GM12873 (cell line): Measurements from ENCODE around the gene PLXNA4.

Experiments used
- TF ChIP-seq, protein P1 (sequence below): IDR thresholded peaks from 2 replicates; pipeline ENCODE4 v1.5.1; 2012; ENCODE audit warnings: low read depth, mild to moderate bottlenecking, moderate library complexity, low read length, control low read depth; ENCODE audit not compliant: insufficient read depth; ENCODE audit errors: missing control alignments

PLXNA4 gene

DNA sequence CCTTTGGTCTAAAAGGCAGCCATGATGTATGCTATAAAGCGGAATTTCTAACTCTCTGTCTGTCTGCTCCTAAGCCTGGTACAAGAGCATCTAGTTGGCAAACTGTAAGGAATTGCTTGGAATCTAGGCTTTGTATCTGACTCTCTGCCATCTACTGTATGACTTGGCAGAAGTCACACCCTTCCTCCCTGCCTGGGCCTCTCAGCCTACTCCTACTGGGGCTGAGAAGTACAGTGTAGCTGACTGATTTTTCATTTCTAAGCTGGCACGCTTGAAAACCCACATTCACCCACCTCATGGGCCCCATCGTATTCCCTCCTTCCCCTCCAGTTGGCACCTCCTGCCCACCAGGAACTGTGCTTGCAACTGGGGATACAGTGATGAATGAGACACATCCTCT, 435.2 kb downstream of the PLXNA4 start:
- TF ChIP-seq, protein P1, sequence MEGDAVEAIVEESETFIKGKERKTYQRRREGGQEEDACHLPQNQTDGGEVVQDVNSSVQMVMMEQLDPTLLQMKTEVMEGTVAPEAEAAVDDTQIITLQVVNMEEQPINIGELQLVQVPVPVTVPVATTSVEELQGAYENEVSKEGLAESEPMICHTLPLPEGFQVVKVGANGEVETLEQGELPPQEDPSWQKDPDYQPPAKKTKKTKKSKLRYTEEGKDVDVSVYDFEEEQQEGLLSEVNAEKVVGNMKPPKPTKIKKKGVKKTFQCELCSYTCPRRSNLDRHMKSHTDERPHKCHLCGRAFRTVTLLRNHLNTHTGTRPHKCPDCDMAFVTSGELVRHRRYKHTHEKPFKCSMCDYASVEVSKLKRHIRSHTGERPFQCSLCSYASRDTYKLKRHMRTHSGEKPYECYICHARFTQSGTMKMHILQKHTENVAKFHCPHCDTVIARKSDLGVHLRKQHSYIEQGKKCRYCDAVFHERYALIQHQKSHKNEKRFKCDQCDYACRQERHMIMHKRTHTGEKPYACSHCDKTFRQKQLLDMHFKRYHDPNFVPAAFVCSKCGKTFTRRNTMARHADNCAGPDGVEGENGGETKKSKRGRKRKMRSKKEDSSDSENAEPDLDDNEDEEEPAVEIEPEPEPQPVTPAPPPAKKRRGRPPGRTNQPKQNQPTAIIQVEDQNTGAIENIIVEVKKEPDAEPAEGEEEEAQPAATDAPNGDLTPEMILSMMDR: no peak

- TF ChIP-seq, protein P1: no peak
Measured at GRCh38 chr7:132140341-132140740, 435.9 kb downstream of the PLXNA4 start.

DNA sequence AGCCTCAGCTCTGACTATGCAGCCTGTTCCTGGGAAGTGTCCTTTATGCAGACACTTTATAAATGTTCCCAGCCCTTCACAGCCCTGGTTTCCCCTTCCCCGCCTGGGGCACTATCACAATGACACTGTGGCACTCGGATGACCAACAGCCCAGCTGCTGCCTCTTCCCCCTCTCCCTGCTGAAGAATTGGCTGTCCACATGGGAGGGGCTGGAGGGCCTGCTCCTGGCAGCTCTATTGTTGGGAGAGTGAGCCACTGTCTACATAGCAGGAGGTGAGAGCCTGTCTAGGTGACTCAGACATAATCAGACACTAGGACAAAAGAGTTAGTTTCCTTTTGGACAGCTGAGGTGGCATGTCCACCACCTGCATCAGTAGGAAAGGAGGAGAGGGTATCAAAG, 437.5 kb downstream of the PLXNA4 start:
- TF ChIP-seq, protein P1: no peak

DNA sequence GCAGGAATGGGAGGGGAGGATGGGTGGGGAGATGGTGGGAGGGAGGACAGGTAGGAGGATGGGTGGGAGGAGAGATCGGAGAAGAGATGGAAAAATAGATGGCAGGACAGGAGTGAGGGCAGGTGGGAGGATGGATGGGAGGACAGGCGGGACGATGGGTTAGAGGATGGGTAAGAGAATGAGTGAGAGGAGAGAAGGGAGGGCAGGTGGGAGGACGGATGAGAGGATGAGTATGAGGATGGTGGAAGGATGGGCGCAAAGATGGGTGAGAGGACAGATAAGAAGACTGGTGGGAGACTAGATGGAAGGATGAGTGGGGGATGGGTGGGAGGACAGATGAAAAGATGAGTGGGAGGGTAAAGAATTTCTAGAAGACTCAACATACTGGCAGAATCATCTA, 438.6 kb downstream of the PLXNA4 start:
- TF ChIP-seq, protein P1: no peak

GRCh38 chr7:132135746-132136385, 440.4 kb downstream of the PLXNA4 start:
- TF ChIP-seq, protein P1: no peak

DNA sequence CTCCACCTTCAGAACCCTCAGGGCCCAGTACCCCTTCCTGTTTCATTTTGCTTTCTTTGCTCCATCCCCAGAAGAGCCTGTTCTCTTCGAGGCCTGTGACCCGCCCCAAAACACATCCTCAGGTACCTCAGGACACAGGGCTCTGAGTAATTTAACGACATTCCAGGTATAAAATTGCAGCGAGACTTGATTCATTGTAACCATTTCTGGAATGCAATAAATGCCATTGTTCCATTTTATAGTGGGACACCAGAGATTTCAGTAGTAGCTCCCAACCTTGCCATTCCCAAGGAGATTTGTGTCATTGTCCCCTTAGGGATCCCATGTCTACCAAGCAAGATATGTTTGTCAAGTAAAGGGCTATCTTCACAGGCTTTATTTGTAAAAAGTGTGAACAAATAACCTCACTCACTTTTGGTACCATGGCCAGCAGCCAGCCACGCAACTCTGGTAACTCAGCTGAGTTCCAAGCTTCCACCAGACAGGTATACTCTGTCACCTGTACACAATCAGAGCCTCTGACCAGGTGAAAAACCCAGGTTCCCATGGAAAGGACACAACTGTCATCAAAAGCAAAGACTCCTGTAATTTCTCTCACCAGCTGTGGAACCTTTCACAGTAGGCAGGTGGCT, 441.3 kb downstream of the PLXNA4 start:
- TF ChIP-seq, protein P1: no peak

GRCh38 chr7:132133501-132133900, 442.8 kb downstream of the PLXNA4 start:
- TF ChIP-seq, protein P1: no peak
